Duodenal mucosa (tissue), 2 donors: ENCODE data around the gene ANXA4.
"Not testable (repeated sequence)": the region's sequence is repeated elsewhere in the genome, so short reads cannot be mapped to it uniquely, and the experiment has no call there.

Source experiments
- H3K27ac ChIP-seq: one replicate; pipeline ENCODE4 v1.7.0; 2013; ENCODE audit warnings: low read depth, low read length
- H3K27me3 ChIP-seq, 2 donors: one replicate each; pipeline ENCODE4 v1.7.0; 2013; ENCODE audit warnings: low read length in 2 of 2, control low read depth in 1 of 2; ENCODE audit not compliant: insufficient read depth in 2 of 2, control insufficient read depth in 1 of 2
- H3K36me3 ChIP-seq, 2 donors: one replicate each; pipeline ENCODE4 v1.7.0; 2013; ENCODE audit warnings: low read length in 2 of 2, control low read depth in 1 of 2; ENCODE audit not compliant: insufficient read depth in 2 of 2, control insufficient read depth in 1 of 2
- H3K4me1 ChIP-seq, 2 donors: one replicate each; pipeline ENCODE4 v1.7.0; 2013; ENCODE audit warnings: low read length in 2 of 2, control low read depth in 1 of 2; ENCODE audit not compliant: insufficient read depth in 2 of 2, control insufficient read depth in 1 of 2
- H3K4me3 ChIP-seq, 2 donors: one replicate each; pipeline ENCODE4 v1.7.0; 2013; ENCODE audit warnings: low read length in 2 of 2, low read depth in 1 of 2
- H3K9ac ChIP-seq, 2 donors: one replicate each; pipeline ENCODE4 v1.7.0; 2013; ENCODE audit warnings: low read length in 2 of 2, low read depth in 1 of 2
- H3K9me3 ChIP-seq, 2 donors: one replicate each; pipeline ENCODE4 v1.7.0; 2013; ENCODE audit warnings: low read length in 2 of 2, control low read depth in 1 of 2; ENCODE audit not compliant: control insufficient read depth in 1 of 2

The ANXA4 gene

DNA sequence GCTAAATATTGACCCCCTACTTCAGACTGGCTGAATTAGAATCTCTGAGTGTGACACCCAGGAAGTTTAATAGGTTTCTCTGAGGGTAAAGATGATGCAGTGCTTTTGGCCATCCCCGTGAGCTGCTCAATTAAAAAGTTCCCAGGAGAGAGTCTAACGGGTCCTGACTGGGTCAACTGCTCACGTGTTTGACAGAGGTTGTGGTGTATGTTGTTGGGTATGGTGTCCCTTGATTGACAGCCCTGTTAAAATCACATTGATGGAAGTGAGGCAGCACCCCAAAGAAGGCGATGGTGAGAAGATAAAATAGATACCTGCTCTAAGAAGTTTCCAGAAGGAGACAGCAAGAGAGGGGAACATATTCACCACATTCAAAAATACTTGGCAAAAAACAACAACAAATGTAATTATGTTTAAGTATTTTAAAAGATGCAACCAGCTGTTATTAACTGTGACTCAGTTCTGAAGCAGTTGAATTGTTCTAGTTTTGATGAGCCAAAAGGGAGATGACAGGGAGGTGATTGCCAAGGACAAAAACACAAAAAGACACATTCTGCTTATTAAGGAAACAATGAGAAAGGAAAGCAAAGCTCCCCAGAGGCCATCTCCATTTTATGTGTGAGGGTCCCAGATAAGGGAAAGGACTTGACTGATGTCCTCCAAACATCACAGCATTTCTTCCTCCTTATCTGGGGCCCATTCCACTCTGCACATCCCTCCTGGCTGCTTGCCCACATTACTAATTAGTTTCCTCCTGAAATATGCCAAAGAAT is 76.0 kb downstream of the ANXA4 start:
- Histone ChIP-seq H3K9ac (no peak overlapping the region), H3K27me3 (no peaks in the 10 kb centered on the region), H3K4me3 (no peak overlapping the region), H3K27ac (no peak overlapping the region), H3K9me3 (no peaks in the 10 kb centered on the region), H3K4me1 (peaks cover 0 to 20% of the 10 kb centered on the region in 2 donors), H3K36me3 (peaks cover 17 to 59% of the 10 kb centered on the region in 2 donors)

DNA sequence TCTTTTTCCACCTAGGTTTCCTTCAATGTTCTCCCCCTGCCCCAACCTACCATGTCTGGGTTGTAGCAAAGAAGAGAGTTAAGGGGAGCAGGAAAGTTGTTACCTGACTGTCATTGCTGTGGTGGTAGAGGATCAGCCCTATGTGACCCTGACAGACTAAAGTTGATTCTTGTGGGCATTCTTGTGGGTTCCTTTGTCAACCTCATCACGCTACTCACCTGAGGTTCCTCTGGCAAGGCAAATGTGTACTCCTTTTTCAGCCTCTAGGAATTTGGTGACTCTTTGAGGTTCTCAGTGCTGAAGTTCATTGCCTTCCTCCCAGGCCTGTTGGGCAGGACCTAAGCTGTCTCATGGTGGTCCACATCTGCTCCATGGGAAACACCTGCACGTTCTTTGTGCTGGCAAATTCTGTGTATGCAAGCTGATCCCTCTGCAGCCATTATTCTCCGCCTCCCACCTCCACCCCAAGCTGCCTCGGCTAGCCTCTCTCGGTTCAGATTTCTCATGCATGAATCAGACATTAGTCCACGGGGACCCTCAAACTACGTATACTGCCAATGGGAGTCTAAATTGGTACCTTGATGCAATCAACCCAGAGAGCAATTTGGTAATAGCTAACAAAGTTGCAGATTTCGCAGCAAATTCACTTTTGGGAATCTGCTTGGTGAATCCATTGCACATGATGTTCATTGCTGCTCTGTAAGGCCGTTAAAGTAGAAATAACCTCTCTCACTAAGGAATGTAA is 86.0 kb downstream of the ANXA4 start:
- Histone ChIP-seq H3K9ac (no peak overlapping the region), H3K4me1 (peaks cover 4 to 22% of the 10 kb centered on the region in 2 donors), H3K9me3 (no peaks in the 10 kb centered on the region), H3K36me3 (peaks cover 0 to 2% of the 10 kb centered on the region in 2 donors), H3K27ac (no peak overlapping the region), H3K4me3 (no peak overlapping the region), H3K27me3 (no peaks in the 10 kb centered on the region)

DNA sequence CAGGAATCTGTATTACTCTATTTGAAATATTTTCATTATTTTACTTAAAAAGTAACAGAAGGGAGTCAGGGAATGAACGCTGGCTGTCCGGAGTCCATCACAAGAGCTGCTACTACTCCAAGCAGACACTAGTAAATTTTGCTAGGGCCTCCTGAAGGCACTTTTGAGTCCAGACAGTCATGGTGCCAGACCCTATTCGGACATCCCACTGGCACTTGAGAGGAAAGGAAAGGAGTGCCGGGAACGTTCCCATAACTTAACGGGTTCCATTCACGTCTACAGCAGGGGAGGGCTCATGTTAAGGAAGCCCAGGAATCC is 87.0 kb downstream of the ANXA4 start:
- peak overlapping the region; percentile 90 for H3K27ac ChIP-seq
- H3K27me3 ChIP-seq = no peaks in the 10 kb centered on the region
- H3K4me1 ChIP-seq = peaks cover 4 to 22% of the 10 kb centered on the region in 2 donors
- peak overlapping the region; percentile 86 to 91 for H3K4me3 ChIP-seq
- no peaks in the 10 kb centered on the region for H3K9me3 ChIP-seq
- H3K9ac ChIP-seq = peak overlapping the region; percentile 88 to 94
- peaks cover 0 to 2% of the 10 kb centered on the region in 2 donors for H3K36me3 ChIP-seq

DNA sequence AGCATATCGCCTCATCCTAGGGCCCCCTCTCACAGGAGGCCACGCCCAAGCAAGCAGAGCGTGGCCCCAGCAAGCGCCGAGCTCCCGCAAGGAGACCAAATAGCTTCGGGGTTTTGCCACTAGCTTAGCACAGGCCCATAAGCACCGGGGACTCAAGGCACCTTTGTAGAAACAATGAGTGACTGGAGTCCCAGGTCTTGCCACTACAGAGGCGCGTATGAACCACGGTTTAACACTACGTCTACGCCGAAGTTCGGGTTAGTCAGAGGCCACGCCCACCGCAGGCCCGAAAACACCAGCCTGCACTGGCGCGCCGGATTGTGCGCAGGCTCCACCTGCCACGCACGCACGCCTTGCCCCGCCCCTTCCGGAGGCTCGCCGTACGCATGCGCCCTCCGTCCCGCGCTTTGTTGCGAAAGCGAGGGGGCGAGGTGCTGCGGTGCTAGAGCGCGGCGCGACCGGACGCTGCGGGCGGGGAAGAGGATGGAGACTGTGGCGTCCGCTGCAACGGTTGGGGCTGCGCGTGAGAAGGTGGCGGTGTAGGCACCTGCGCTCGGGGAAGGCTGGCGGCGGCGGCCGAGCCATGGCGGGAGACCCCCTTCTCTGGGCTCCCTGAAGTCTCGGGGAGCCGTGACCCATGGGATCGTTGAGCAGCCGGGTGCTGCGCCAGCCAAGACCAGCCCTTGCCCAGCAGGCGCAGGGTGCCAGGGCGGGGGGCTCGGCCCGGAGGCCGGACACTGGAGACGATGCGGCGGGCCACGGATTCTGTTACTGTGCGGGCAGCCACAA is 87.5 kb downstream of the ANXA4 start, which contains the start of gene GMCL1:
GMCL1 (plus strand) TSS at position 405 of the 789 bp plus-strand sequence; CDS start at position 638, 233 bp downstream.
- H3K4me1 ChIP-seq = peaks cover 4 to 22% of the 10 kb centered on the region in 2 donors
- H3K36me3 ChIP-seq = peaks cover 0 to 2% of the 10 kb centered on the region in 2 donors
- H3K4me3 ChIP-seq = peak within 1 kb of the TSS; percentile 86 to 91
- H3K9ac ChIP-seq = peak within 1 kb of the TSS; percentile 88 to 94
- H3K27me3 ChIP-seq = no peaks in the 10 kb centered on the region
- H3K27ac ChIP-seq = peak within 1 kb of the TSS; percentile 90
- no peaks in the 10 kb centered on the region for H3K9me3 ChIP-seq

DNA sequence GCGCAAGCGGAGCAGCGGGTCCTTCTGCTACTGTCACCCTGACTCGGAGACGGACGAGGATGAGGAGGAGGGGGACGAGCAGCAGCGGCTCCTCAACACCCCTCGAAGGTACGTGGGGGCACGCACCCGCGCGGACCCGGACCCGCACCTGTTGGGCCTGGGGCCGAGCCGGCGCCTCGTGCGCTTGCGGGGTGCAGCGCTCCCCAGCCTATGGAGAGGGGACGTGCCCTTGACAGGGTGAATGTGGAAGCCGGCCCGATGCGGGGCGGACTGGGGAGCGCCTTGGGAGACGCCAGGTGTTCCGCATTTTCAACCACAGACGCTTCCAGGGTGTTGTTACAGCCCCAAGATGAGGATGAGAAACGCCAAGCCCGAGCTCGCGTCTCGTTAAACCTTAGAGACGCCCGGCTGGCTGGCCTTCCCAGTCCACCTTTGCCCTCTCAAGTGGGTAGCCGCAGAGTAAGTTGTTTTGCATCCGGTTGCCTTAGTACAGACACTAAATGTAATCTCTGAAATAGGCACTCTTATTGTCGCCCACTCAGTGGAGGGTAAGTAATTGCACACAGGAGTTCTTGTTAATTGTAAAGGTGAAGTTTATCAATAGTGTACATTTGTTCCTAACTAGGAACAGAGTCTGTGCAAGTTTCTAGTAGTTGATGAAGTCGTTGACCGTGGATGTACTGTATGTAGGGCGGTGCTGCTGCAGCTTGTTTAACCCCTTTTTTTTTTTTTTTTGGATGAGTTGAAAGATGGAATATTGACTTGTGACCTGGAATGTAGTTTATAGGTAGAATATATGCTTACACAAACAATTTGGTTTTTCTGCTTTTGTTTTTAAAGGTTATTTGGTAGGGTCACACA is 88.3 kb downstream of the ANXA4 start:
- Histone ChIP-seq H3K27me3 (no peaks in the 10 kb centered on the region), H3K36me3 (peaks cover 0 to 2% of the 10 kb centered on the region in 2 donors), H3K9me3 (no peaks in the 10 kb centered on the region), H3K27ac (peak overlapping the region; percentile 90), H3K4me3 (peak overlapping the region; percentile 86 to 91), H3K9ac (peak overlapping the region; percentile 88 to 91), H3K4me1 (peaks cover 4 to 22% of the 10 kb centered on the region in 2 donors)

DNA sequence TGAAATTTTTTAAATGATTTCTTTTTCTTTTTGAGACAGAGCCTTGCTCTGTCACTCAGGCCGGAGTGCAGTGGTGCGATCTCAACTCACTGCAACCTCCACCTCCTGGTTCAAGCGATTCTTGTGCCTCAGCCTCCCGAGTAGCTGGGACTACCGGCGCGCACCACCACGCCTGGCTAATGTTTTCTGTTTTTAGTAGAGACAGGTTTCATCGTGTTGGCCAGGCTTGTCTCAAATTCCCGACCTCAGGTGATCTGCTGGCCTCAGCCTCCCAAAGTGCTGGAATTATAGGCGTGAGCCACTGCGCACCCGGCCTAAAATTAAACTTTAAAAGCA is 88.9 kb downstream of the ANXA4 start:
- H3K9ac ChIP-seq = peak overlapping the region in 1 of 2 donors; percentile 88
- not testable (repeated sequence) for H3K27ac ChIP-seq

DNA sequence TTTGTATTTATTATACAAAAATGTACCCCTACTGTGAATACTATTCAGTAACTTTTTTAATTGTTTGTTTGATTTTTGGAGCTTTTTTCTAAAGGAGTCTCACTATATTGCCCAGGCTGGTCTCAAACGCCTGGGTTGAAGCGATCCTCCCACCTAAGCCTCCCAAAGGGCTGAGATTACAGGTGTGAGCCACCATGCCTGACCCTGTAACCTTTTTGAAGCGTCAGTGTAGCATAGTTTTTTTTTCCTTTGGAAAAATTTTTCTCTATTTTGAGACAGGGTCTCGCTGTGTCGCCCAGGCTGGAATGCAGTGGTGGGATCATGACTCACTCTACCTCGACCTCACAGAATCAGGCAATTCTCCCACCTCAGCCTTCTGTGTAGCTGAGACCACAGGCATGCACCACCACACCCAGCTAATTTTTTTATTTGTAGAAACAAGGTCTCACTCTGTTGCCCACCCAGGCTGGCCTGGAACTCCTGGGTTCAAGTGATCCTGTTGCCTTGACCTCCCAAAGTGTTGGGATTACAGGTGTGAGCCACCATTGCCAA is 89.5 kb downstream of the ANXA4 start:
- H3K4me1 ChIP-seq = peaks cover 4 to 22% of the 10 kb centered on the region in 2 donors
- H3K9ac ChIP-seq = no peak overlapping the region
- no peaks in the 10 kb centered on the region for H3K9me3 ChIP-seq
- H3K36me3 ChIP-seq = peaks cover 0 to 2% of the 10 kb centered on the region in 2 donors
- H3K27me3 ChIP-seq = no peaks in the 10 kb centered on the region
- H3K4me3 ChIP-seq = no peak overlapping the region
- H3K27ac ChIP-seq = no peak overlapping the region

More for the DNA sequence above, 88.9 kb downstream of the ANXA4 start:
- H3K9me3 ChIP-seq, H3K36me3 ChIP-seq, H3K27me3 ChIP-seq: not testable (repeated sequence)
- H3K4me3 ChIP-seq = peak overlapping the region; percentile 86 to 91
- peaks cover 4 to 22% of the 10 kb centered on the region in 2 donors for H3K4me1 ChIP-seq

DNA sequence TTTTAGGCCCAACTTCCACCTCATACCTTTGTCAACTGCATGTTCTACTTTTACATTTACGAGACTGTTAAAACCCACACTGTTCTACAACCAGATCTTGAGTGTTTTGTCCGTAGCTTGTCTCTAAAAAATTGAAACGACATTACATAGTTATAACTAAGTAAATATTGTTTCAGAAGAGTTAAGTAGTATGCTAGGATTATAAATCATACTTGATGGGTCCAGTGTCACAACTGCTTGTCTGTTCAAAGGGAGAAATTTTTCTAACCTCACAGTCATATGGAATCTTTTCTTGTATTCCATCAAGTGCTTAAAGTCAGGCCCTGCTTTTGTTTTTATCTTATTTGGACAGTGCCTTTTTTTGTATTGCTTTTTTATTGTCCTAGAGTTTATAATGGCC is 91.8 kb downstream of the ANXA4 start:
- Histone ChIP-seq H3K36me3 (peaks cover 0 to 2% of the 10 kb centered on the region in 2 donors), H3K9me3 (no peaks in the 10 kb centered on the region), H3K9ac (no peak overlapping the region), H3K4me3 (no peak overlapping the region), H3K27ac (no peak overlapping the region), H3K27me3 (no peaks in the 10 kb centered on the region), H3K4me1 (peaks cover 4 to 20% of the 10 kb centered on the region in 2 donors)

DNA sequence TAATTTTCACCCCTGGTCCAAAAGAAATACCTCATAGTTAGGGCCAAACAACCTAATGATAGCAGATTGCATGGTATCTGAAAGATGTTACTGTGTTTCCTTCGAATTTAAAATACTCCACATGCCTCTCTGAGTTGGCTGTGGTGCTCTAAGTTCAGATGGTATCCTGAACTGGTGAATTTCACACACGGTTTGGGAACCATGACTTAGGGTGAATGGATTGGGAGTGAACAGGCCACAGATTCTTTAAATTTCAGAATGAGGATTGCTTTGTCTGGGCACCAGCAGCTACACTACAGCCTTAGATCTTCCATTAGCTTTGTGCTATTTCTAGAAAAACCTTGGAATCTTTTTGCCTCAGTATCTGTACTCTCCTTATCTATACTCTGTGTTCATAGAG is 93.7 kb downstream of the ANXA4 start:
- H3K27ac ChIP-seq = no peak overlapping the region
- peaks cover 4 to 13% of the 10 kb centered on the region in 2 donors for H3K4me1 ChIP-seq
- no peak overlapping the region for H3K9ac ChIP-seq
- no peaks in the 10 kb centered on the region for H3K9me3 ChIP-seq
- H3K27me3 ChIP-seq = no peaks in the 10 kb centered on the region
- peaks cover 10% of the 10 kb centered on the region in 2 donors for H3K36me3 ChIP-seq
- no peak overlapping the region for H3K4me3 ChIP-seq
